GM21528 (cell line): ENCODE measurements around the gene HNRNPA2B1.
"Not testable (repeated sequence)": the region's sequence is repeated elsewhere in the genome, so short reads cannot be mapped to it uniquely, and the experiment has no call there.

Experiments used
- ATAC-seq: cut with Tn5 transposase; IDR thresholded peaks from one replicate; pipeline ENCODE4 v1.9.1; 2021; ENCODE audit warnings: mild to moderate bottlenecking, moderate library complexity; ENCODE audit not compliant: unreplicated experiment, low FRiP score

Gene HNRNPA2B1

GRCh38 chr7:26198781-26199169 lies 1.8 kb downstream of the HNRNPA2B1 start:
- no peak for ATAC-seq

- no peak for ATAC-seq
Observed at GRCh38 chr7:26198133-26198780, 2.3 kb downstream of the HNRNPA2B1 start.

GRCh38 chr7:26197153-26198115 lies 3.1 kb downstream of the HNRNPA2B1 start:
- no peak for ATAC-seq

GRCh38 chr7:26195867-26196657 lies 4.5 kb downstream of the HNRNPA2B1 start:
- ATAC-seq = no peak

- ATAC-seq = no peak
Observed at GRCh38 chr7:26195182-26195581, 5.4 kb downstream of the HNRNPA2B1 start.

GRCh38 chr7:26194764-26195163 lies 5.8 kb downstream of the HNRNPA2B1 start:
- ATAC-seq = not testable (repeated sequence)

GRCh38 chr7:26193432-26194207 lies 6.9 kb downstream of the HNRNPA2B1 start:
- ATAC-seq = no peak

- ATAC-seq = no peak
Observed at GRCh38 chr7:26192485-26193087, 8.0 kb downstream of the HNRNPA2B1 start.

GRCh38 chr7:26191974-26192479 lies 8.5 kb downstream of the HNRNPA2B1 start:
- ATAC-seq = no peak

GRCh38 chr7:26191233-26191973 lies 9.1 kb downstream of the HNRNPA2B1 start:
- no peak for ATAC-seq

GRCh38 chr7:26190417-26190869 lies 10.1 kb downstream of the HNRNPA2B1 start:
- ATAC-seq = no peak

- ATAC-seq = no peak
Observed at GRCh38 chr7:26189697-26190096, 10.8 kb downstream of the HNRNPA2B1 start.

GRCh38 chr7:26188957-26189541 lies 11.5 kb downstream of the HNRNPA2B1 start:
- no peak for ATAC-seq

GRCh38 chr7:26188206-26188956 lies 12.2 kb downstream of the HNRNPA2B1 start:
- ATAC-seq = no peak

- ATAC-seq = no peak
Observed at GRCh38 chr7:26187380-26188205, 13.0 kb downstream of the HNRNPA2B1 start.

GRCh38 chr7:26186364-26187311 lies 13.9 kb downstream of the HNRNPA2B1 start:
- no peak for ATAC-seq
